Astrocyte (in vitro differentiated cells and primary cell): ENCODE data around the gene FAM219A. TPM values are rescaled to one million over a fixed set of nuclear protein-coding genes. Genes with fewer than 3 reads are reported as not detected.

Experiments
- DNase-seq: peaks from one replicate; pipeline ENCODE4 v3.0.0-alpha.2; 2010; ENCODE audit warnings: low read depth
- FAIRE-seq: peaks from 2 replicates; lab custom pipeline; 2011; peaks lifted over from hg19 to GRCh38; lab: Jason Lieb, UNC
- H2AFZ ChIP-seq: 2 replicates; pipeline ENCODE4 v1.6.0; 2012; ENCODE audit warnings: low read depth, low read length, inconsistent platforms
- H3K27ac ChIP-seq: 2 replicates; pipeline ENCODE4 v1.5.1; 2011; ENCODE audit warnings: low read depth, low read length, inconsistent platforms
- H3K27me3 ChIP-seq: 2 replicates; pipeline ENCODE4 v1.6.0; 2011; ENCODE audit warnings: low read length, inconsistent platforms; ENCODE audit not compliant: insufficient read depth
- H3K36me3 ChIP-seq: 2 replicates; pipeline ENCODE4 v1.5.1; 2011; ENCODE audit warnings: low read length, inconsistent platforms; ENCODE audit not compliant: insufficient read depth
- H3K4me1 ChIP-seq: 2 replicates; pipeline ENCODE4 v1.5.1; 2011; ENCODE audit warnings: low read length, inconsistent platforms; ENCODE audit not compliant: insufficient read depth
- H3K4me2 ChIP-seq: 2 replicates; pipeline ENCODE4 v1.6.0; 2012; ENCODE audit warnings: low read length, inconsistent platforms
- H3K4me3 ChIP-seq: 2 replicates; pipeline ENCODE4 v1.5.1; 2011; ENCODE audit warnings: low read depth, mild to moderate bottlenecking, low read length, inconsistent platforms; ENCODE audit not compliant: insufficient read depth
- H3K79me2 ChIP-seq: 2 replicates; pipeline ENCODE4 v1.6.0; 2012; ENCODE audit warnings: mild to moderate bottlenecking, low read length, inconsistent platforms; ENCODE audit not compliant: insufficient read depth
- H3K9ac ChIP-seq: 2 replicates; pipeline ENCODE4 v1.6.0; 2012; ENCODE audit warnings: mild to moderate bottlenecking, low read length, inconsistent platforms
- H3K9me3 ChIP-seq: 2 replicates; pipeline ENCODE4 v1.5.1; 2012; ENCODE audit warnings: low read depth, mild to moderate bottlenecking, low read length, inconsistent platforms; ENCODE audit not compliant: insufficient read depth
- H4K20me1 ChIP-seq: 2 replicates; pipeline ENCODE4 v1.6.0; 2012; ENCODE audit warnings: low read length, inconsistent platforms; ENCODE audit not compliant: insufficient read depth
- H3K27ac Mint-ChIP-seq: one replicate; pipeline ENCODE4 v1.8.0; 2021; ENCODE audit warnings: mild to moderate bottlenecking, mixed read lengths; ENCODE audit not compliant: unreplicated experiment
- H3K27me3 Mint-ChIP-seq: one replicate; pipeline ENCODE4 v1.8.0; 2021; ENCODE audit warnings: low read depth, mixed read lengths; ENCODE audit not compliant: unreplicated experiment
- H3K36me3 Mint-ChIP-seq: one replicate; pipeline ENCODE4 v1.8.0; 2021; ENCODE audit warnings: low read depth, mixed read lengths; ENCODE audit not compliant: unreplicated experiment
- H3K4me1 Mint-ChIP-seq: one replicate; pipeline ENCODE4 v1.8.0; 2021; ENCODE audit warnings: low read depth, mixed read lengths; ENCODE audit not compliant: unreplicated experiment
- H3K4me3 Mint-ChIP-seq: one replicate; pipeline ENCODE4 v1.8.0; 2021; ENCODE audit warnings: mild to moderate bottlenecking, moderate library complexity, mixed read lengths; ENCODE audit not compliant: unreplicated experiment
- H3K9me3 Mint-ChIP-seq: one replicate; pipeline ENCODE4 v1.8.0; 2021; ENCODE audit warnings: mild to moderate bottlenecking, mixed read lengths; ENCODE audit not compliant: unreplicated experiment
- EZH2 ChIP-seq: IDR thresholded peaks from 2 replicates; pipeline ENCODE4 v1.6.1; 2012; ENCODE audit warnings: mild to moderate bottlenecking, low read length, inconsistent platforms; ENCODE audit not compliant: insufficient read depth
- total RNA-seq: library from RNA; stranded (reverse); gene quantifications from 2 replicates; pipeline ENCODE4 v1.2.1, GENCODE V29; 2021
- TF ChIP-seq, protein P1 (sequence below): IDR thresholded peaks from 2 replicates; pipeline ENCODE4 v1.5.1; 2011; ENCODE audit warnings: low read depth, mild to moderate bottlenecking, inconsistent platforms, low read length, moderate library complexity; ENCODE audit not compliant: insufficient read depth

The FAM219A gene
- total RNA-seq, 1 donor from 2014 or later, result 63.5 TPM

DNA sequence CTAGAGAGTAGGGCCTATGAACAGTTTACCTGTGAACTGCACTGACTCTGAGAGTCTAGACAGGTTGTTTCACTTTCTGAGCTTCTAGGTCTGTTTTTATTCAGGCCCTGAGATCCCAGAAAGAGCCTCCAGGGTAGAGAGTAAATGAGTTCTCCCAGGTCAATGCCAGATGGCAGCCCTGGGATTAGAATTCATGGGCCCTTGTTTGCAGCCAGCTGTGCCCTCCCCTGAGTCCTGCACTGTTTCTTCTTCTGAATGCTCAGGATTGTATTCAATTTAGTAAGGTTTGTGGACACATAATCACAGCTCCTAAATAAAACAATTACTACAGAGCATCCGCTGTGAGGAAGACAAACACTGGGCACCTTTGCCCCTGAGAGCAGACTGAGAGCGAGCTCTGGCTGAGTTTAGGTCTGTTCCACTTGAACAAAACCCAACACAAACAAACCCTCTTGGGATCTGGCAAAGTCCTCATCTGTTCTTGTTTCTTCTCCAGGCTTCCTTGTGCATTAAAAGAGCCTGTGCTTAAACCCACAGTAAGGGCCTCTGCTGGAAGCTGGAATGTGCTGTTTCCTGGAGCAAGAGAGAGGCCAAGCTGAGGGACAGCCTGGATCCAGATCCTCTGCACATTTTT, 29.9 kb downstream of the FAM219A start:
- FAIRE-seq (no peak), DNase-seq (peak; percentile 6)
- Mint-ChIP-seq H3K4me1 (peaks cover 5% of the 10 kb centered on the region), H3K4me3 (no peak overlapping the region), H3K27ac (no peak overlapping the region), H3K36me3 (peaks cover 18% of the 10 kb centered on the region), H3K27me3 (no peaks in the 10 kb centered on the region), H3K9me3 (no peaks in the 10 kb centered on the region)
- peaks cover 95% of the 10 kb centered on the region for H4K20me1 ChIP-seq
- no peaks in the 10 kb centered on the region for H3K9me3 ChIP-seq
- H3K9ac ChIP-seq, result no peak overlapping the region
- H3K4me2 ChIP-seq, result no peak overlapping the region
- no peaks in the 10 kb centered on the region for H3K27me3 ChIP-seq
- H3K4me1 ChIP-seq, result no peaks in the 10 kb centered on the region
- no peak overlapping the region for H3K4me3 ChIP-seq
- H3K27ac ChIP-seq, result no peak overlapping the region
- H3K36me3 ChIP-seq, result no peaks in the 10 kb centered on the region
- TF ChIP-seq, protein P1, sequence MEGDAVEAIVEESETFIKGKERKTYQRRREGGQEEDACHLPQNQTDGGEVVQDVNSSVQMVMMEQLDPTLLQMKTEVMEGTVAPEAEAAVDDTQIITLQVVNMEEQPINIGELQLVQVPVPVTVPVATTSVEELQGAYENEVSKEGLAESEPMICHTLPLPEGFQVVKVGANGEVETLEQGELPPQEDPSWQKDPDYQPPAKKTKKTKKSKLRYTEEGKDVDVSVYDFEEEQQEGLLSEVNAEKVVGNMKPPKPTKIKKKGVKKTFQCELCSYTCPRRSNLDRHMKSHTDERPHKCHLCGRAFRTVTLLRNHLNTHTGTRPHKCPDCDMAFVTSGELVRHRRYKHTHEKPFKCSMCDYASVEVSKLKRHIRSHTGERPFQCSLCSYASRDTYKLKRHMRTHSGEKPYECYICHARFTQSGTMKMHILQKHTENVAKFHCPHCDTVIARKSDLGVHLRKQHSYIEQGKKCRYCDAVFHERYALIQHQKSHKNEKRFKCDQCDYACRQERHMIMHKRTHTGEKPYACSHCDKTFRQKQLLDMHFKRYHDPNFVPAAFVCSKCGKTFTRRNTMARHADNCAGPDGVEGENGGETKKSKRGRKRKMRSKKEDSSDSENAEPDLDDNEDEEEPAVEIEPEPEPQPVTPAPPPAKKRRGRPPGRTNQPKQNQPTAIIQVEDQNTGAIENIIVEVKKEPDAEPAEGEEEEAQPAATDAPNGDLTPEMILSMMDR, result no peak
- no peak overlapping the region for H2AFZ ChIP-seq
- no peaks in the 10 kb centered on the region for H3K79me2 ChIP-seq

DNA sequence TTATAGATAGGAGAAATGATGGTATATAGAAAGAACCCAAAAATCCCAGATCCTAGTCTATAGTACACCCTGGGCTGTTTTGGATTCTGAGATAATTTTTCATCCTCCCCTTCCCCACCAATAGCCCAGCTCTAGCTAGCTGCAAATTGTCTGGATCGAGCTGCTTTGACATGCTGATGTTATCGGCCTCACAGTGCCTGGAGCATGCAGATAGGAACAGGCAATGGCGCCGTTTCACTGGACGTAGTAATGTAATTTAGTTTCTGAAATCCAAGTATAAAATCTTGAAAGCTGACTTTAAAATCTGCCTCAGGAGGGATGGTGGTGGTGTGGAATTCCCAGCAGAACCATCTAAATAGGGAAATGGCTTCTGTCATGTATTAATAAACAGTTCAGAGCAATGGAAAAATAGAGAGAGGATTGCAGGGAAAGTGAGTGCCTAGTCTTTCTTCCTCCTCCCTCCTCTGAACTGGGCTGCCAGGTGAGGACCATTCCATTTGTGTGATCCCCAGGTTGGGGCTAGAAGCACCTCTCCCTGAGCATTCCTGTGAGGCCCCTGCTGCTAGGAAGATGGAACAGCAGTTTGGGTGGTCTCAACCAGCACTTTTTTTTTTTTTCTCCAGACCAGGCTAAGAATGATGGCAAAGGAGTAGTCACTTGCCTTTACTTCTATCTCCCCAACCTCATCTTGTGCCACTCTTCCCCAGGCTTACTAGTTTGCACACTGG, 31.9 kb downstream of the FAM219A start:
- FAIRE-seq (no peak), DNase-seq (no peak)
- no peak overlapping the region for H3K9ac ChIP-seq
- H3K4me3 ChIP-seq, result no peak overlapping the region
- no peaks in the 10 kb centered on the region for H3K36me3 ChIP-seq
- no peaks in the 10 kb centered on the region for H3K4me1 ChIP-seq
- no peaks in the 10 kb centered on the region for H3K27me3 Mint-ChIP-seq
- no peaks in the 10 kb centered on the region for H3K79me2 ChIP-seq
- no peaks in the 10 kb centered on the region for H3K9me3 Mint-ChIP-seq
- no peaks in the 10 kb centered on the region for H3K9me3 ChIP-seq
- peaks cover 18% of the 10 kb centered on the region for H3K36me3 Mint-ChIP-seq
- H3K27ac Mint-ChIP-seq, result no peak overlapping the region
- TF ChIP-seq, protein P1, result no peak
- no peak for TF ChIP-seq EZH2
- peaks cover 95% of the 10 kb centered on the region for H4K20me1 ChIP-seq
- H3K4me3 Mint-ChIP-seq, result no peak overlapping the region
- peaks cover 9% of the 10 kb centered on the region for H3K4me1 Mint-ChIP-seq
- H2AFZ ChIP-seq, result no peak overlapping the region
- no peak overlapping the region for H3K4me2 ChIP-seq
- no peaks in the 10 kb centered on the region for H3K27me3 ChIP-seq
- H3K27ac ChIP-seq, result no peak overlapping the region
